ENCODE results near the gene LMX1A.

The LMX1A gene

DNA sequence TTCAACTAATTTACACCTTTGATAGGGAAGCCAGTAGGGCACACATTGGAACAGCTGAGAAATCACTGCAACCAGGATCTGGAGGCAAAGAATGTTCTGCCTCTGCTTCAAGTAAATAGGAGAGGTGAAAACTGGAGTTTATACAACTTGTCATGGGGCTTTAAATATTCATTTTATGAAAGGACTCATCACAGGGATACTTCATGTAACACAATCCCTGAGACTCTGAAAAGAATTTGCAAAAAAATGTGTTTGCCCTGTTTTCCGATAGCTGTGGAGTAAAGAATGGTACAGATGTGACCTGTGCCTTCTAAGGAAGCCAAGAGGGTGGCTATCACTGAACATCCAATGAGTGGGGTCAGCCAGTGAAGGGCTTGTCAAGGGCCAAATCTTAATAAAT is 152.0 kb downstream of the LMX1A start:
- Histone ChIP-seq H3K4me1 (ENCODE audit: control insufficient read depth, insufficient read depth, low read length) (no peaks in the 10 kb centered on the region), H3K9me3 (ENCODE audit: control insufficient read depth, insufficient read depth, low read depth, low read length) (no peaks in the 10 kb centered on the region), H3K4me3 (ENCODE audit: low read depth, low read length) (no peak overlapping the region), H3K27ac (ENCODE audit: extremely low read depth, low read depth, low read length) (no peak overlapping the region), H3K36me3 (ENCODE audit: control insufficient read depth in 2 of 2, insufficient read depth in 1 of 2, low read length in 2 of 2) (no peaks in the 10 kb centered on the region)
- TF ChIP-seq BCL11B (tag by site-specific recombination; IDR thresholded peaks at IDR 0.05; ENCODE audit: low read depth) = no peak
- no peak for TF ChIP-seq ZNF544 (tag by site-specific recombination; IDR thresholded peaks at IDR 0.05)
- TF ChIP-seq ZNF132 (tag by site-specific recombination; IDR thresholded peaks at IDR 0.05; ENCODE audit: borderline replicate concordance) = no peak
- TF ChIP-seq ZNF521 (tag by site-specific recombination; IDR thresholded peaks at IDR 0.05) = no peak
- TF ChIP-seq, protein P1, sequence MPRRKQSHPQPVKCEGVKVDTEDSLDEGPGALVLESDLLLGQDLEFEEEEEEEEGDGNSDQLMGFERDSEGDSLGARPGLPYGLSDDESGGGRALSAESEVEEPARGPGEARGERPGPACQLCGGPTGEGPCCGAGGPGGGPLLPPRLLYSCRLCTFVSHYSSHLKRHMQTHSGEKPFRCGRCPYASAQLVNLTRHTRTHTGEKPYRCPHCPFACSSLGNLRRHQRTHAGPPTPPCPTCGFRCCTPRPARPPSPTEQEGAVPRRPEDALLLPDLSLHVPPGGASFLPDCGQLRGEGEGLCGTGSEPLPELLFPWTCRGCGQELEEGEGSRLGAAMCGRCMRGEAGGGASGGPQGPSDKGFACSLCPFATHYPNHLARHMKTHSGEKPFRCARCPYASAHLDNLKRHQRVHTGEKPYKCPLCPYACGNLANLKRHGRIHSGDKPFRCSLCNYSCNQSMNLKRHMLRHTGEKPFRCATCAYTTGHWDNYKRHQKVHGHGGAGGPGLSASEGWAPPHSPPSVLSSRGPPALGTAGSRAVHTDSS (tag by site-specific recombination; IDR thresholded peaks at IDR 0.05) = no peak
- no peak for TF ChIP-seq ZNF292 (tag by site-specific recombination; IDR thresholded peaks at IDR 0.05; ENCODE audit: borderline replicate concordance, low read depth)
- no peak for TF ChIP-seq ZNF792 (tag by site-specific recombination; IDR thresholded peaks at IDR 0.05)
- no peak for TF ChIP-seq FEZF1 (tag by site-specific recombination; IDR thresholded peaks at IDR 0.05)
- TF ChIP-seq ZNF677 (tag by site-specific recombination; IDR thresholded peaks at IDR 0.05) = no peak
- no peak for TF ChIP-seq ZNF10 (tag by site-specific recombination; IDR thresholded peaks at IDR 0.05)
- TF ChIP-seq ZNF777 (tag by site-specific recombination; IDR thresholded peaks at IDR 0.05; ENCODE audit: borderline replicate concordance) = no peak
- no peak for TF ChIP-seq ZNF155 (tag by site-specific recombination; IDR thresholded peaks at IDR 0.05)
- TF ChIP-seq ZNF624 (tag by site-specific recombination; IDR thresholded peaks at IDR 0.05) = no peak
- TF ChIP-seq, protein P2, sequence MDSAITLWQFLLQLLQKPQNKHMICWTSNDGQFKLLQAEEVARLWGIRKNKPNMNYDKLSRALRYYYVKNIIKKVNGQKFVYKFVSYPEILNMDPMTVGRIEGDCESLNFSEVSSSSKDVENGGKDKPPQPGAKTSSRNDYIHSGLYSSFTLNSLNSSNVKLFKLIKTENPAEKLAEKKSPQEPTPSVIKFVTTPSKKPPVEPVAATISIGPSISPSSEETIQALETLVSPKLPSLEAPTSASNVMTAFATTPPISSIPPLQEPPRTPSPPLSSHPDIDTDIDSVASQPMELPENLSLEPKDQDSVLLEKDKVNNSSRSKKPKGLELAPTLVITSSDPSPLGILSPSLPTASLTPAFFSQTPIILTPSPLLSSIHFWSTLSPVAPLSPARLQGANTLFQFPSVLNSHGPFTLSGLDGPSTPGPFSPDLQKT (IDR thresholded peaks at IDR 0.05; ENCODE audit: borderline replicate concordance, low read depth, low read length) = no peak
- no peak for TF ChIP-seq ZNF600 (tag by site-specific recombination; IDR thresholded peaks at IDR 0.05)
- no peak for TF ChIP-seq ZNF239 (tag by site-specific recombination; IDR thresholded peaks at IDR 0.05)
- no peak for TF ChIP-seq ZNF341 (tag by site-specific recombination; IDR thresholded peaks at IDR 0.05; ENCODE audit: low read depth)
- TF ChIP-seq ZNF211 (tag by site-specific recombination; IDR thresholded peaks at IDR 0.05; ENCODE audit: low read depth) = no peak
- TF ChIP-seq, protein P3, sequence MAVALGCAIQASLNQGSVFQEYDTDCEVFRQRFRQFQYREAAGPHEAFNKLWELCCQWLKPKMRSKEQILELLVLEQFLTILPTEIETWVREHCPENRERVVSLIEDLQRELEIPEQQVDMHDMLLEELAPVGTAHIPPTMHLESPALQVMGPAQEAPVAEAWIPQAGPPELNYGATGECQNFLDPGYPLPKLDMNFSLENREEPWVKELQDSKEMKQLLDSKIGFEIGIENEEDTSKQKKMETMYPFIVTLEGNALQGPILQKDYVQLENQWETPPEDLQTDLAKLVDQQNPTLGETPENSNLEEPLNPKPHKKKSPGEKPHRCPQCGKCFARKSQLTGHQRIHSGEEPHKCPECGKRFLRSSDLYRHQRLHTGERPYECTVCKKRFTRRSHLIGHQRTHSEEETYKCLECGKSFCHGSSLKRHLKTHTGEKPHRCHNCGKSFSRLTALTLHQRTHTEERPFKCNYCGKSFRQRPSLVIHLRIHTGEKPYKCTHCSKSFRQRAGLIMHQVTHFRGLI (tag by site-specific recombination; IDR thresholded peaks at IDR 0.05) = no peak
- TF ChIP-seq ZNF664 (tag by site-specific recombination; IDR thresholded peaks at IDR 0.05) = no peak
- ChIA-PET POLR2A (no interaction called here), CTCF (interaction anchor here (1.0 to 1.1 kb wide), 2 partner anchors 59 to 163 kb away, joined by 3 to 5 read pairs; no protein-coding TSS in a partner anchor)

DNA sequence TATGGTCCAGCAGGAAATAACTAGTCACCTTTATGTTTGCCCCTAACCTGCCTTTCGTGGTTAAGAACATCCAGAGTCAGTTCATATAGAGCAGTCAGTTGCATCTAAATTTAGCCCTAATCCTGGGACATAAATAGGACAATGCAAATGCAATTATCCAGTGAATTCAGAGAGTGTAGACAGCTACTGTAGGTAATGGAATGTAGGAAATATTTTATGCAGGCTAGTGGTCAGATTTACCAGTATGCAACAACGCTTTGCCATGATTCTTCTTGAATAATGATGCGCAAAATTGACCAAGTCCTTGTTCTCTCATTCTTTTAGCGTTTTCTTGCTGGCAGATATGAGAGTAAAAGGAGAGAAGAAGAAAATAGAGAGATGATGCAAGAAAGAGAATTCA is 165.4 kb downstream of the LMX1A start:
- Histone ChIP-seq H3K4me3 (ENCODE audit: low read depth, low read length) (no peak overlapping the region), H3K4me1 (ENCODE audit: control insufficient read depth, insufficient read depth, low read length) (no peaks in the 10 kb centered on the region), H3K9me3 (ENCODE audit: control insufficient read depth, insufficient read depth, low read depth, low read length) (no peaks in the 10 kb centered on the region), H3K27ac (ENCODE audit: extremely low read depth, low read depth, low read length) (no peak overlapping the region), H3K36me3 (ENCODE audit: control insufficient read depth in 2 of 2, insufficient read depth in 1 of 2, low read length in 2 of 2) (no peaks in the 10 kb centered on the region)
- TF ChIP-seq, protein P4, sequence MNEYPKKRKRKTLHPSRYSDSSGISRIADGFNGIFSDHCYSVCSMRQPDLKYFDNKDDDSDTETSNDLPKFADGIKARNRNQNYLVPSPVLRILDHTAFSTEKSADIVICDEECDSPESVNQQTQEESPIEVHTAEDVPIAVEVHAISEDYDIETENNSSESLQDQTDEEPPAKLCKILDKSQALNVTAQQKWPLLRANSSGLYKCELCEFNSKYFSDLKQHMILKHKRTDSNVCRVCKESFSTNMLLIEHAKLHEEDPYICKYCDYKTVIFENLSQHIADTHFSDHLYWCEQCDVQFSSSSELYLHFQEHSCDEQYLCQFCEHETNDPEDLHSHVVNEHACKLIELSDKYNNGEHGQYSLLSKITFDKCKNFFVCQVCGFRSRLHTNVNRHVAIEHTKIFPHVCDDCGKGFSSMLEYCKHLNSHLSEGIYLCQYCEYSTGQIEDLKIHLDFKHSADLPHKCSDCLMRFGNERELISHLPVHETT (tag by site-specific recombination; IDR thresholded peaks at IDR 0.05) = no peak
- no peak for TF ChIP-seq ZNF214 (tag by site-specific recombination; IDR thresholded peaks at IDR 0.05; ENCODE audit: borderline replicate concordance)
- no peak for TF ChIP-seq ZNF785 (tag by site-specific recombination; IDR thresholded peaks at IDR 0.05)
- no peak for TF ChIP-seq ZNF423 (tag by site-specific recombination; IDR thresholded peaks at IDR 0.05)
- TF ChIP-seq ZNF501 (tag by site-specific recombination; IDR thresholded peaks at IDR 0.05) = no peak
- TF ChIP-seq, protein P5, sequence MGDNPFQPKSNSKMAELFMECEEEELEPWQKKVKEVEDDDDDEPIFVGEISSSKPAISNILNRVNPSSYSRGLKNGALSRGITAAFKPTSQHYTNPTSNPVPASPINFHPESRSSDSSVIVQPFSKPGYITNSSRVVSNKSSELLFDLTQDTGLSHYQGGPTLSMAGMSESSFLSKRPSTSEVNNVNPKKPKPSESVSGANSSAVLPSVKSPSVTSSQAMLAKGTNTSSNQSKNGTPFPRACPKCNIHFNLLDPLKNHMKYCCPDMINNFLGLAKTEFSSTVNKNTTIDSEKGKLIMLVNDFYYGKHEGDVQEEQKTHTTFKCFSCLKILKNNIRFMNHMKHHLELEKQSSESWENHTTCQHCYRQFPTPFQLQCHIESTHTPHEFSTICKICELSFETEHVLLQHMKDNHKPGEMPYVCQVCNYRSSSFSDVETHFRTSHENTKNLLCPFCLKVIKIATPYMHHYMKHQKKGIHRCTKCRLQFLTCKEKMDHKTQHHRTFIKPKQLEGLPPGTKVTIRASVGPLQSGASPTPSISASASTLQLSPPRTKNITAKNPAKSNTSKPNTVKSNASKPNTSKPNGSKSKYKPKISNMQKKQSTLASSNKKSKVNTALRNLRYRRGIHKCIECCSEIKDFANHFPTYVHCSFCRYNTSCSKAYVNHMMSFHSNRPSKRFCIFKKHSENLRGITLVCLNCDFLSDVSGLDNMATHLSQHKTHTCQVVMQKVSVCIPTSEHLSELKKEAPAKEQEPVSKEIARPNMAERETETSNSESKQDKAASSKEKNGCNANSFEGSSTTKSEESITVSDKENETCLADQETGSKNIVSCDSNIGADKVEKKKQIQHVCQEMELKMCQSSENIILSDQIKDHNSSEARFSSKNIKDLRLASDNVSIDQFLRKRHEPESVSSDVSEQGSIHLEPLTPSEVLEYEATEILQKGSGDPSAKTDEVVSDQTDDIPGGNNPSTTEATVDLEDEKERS (tag by site-specific recombination; IDR thresholded peaks at IDR 0.05) = no peak
- no peak for TF ChIP-seq ZNF626 (tag by site-specific recombination; IDR thresholded peaks at IDR 0.05)
- ChIA-PET CTCF (interaction anchor here (1.0 kb wide), 1 partner anchor 46 kb away, joined by 3 read pairs; no protein-coding TSS in a partner anchor), POLR2A (no interaction called here)

Data from HEK293 (cell line).